KOPT-K1 (cell line): ENCODE results near the gene ALAS1.
"Not testable (repeated sequence)": the region's sequence is repeated elsewhere in the genome, so short reads cannot be mapped to it uniquely, and the experiment has no call there.

Experiments used
- H3K27ac ChIP-seq: fragments of 200-600 bp; sonication (generic); 2 replicates; pipeline ENCODE4 v1.5.1; 2016; ENCODE audit warnings: antibody characterized with exemption, mild to moderate bottlenecking, low read depth, low read length; ENCODE audit not compliant: poor library complexity, severe bottlenecking
- H3K36me3 ChIP-seq: fragments of 200-600 bp; sonication (generic); 2 replicates; pipeline ENCODE4 v1.5.1; 2017; ENCODE audit warnings: antibody characterized with exemption, mild to moderate bottlenecking, low read length, moderate library complexity; ENCODE audit not compliant: insufficient read depth
- H3K9me3 ChIP-seq: fragments of 200-600 bp; sonication (generic); 2 replicates; pipeline ENCODE4 v1.5.1; 2017; ENCODE audit warnings: antibody characterized with exemption, low read length, mild to moderate bottlenecking; ENCODE audit not compliant: insufficient read depth, poor library complexity, severe bottlenecking

Gene ALAS1

GRCh38 chr3:52197842-52198625, at the start of gene ALAS1:
Gene ALAS1 (plus strand): TSS chr3:52198160. CDS start chr3:52199242, 1,082 bp downstream.
- Histone ChIP-seq H3K27ac (peak within 1 kb of the TSS; percentile 79), H3K9me3 (no peaks in the 10 kb centered on the region), H3K36me3 (peaks cover 38% of the 10 kb centered on the region)

- Histone ChIP-seq H3K9me3 (no peaks in the 10 kb centered on the region), H3K27ac (no peak overlapping the region), H3K36me3 (peaks cover 67% of the 10 kb centered on the region)
These were observed 48.9 kb upstream of the ALAS1 start for GRCh38 chr3:52149021-52149420.

GRCh38 chr3:52149726-52150125, 48.2 kb upstream of the ALAS1 start:
- no peak overlapping the region for H3K27ac ChIP-seq
- H3K9me3 ChIP-seq, result no peaks in the 10 kb centered on the region
- H3K36me3 ChIP-seq, result peaks cover 61% of the 10 kb centered on the region

DNA sequence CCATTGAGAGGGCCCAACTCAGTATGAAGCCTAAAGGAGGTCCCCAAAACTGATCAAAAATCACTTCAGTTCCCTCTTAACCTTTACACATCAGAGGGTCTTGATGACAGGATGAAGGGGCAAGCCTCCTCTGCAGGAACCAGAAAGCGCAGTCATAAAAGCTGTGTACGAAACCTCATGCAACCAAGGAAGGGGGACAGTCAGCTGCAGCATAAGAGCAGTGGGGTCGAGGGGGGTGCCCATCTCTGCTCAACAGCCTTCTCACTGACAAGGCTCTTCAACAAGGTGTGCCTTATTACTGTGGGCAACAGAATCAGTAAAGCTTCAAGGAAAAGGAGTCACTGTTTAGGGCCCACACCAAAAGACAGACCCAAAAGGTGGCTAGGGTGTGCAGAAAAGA, 47.6 kb upstream of the ALAS1 start:
- H3K36me3 ChIP-seq, result peaks cover 55% of the 10 kb centered on the region
- no peak overlapping the region for H3K27ac ChIP-seq
- H3K9me3 ChIP-seq, result no peaks in the 10 kb centered on the region

- Histone ChIP-seq H3K36me3 (peaks cover 50% of the 10 kb centered on the region), H3K27ac (no peak overlapping the region), H3K9me3 (no peaks in the 10 kb centered on the region)
These were observed 47.1 kb upstream of the ALAS1 start for GRCh38 chr3:52150860-52151259.

DNA sequence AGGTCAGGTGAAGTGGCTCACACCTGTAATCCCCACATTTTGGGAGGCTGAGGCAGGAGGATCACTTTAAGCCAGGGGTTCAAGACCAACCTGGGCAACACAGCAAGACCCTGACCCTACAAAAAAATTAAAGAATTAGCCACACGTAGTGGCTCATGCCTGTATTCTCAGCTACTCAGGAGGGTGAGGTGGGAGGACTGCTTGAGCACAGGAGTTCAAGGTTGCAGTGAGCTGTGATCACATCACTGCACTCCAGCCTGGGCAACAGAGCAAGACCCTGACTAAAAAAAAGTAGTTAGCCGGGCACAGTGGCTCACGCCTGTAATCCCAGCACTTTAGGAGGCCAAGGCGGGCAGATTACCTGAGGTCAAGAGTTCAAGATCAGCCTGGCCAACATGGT, 46.0 kb upstream of the ALAS1 start:
- not testable (repeated sequence) for H3K9me3 ChIP-seq, H3K27ac ChIP-seq
- H3K36me3 ChIP-seq, result peaks cover 38% of the 10 kb centered on the region

DNA sequence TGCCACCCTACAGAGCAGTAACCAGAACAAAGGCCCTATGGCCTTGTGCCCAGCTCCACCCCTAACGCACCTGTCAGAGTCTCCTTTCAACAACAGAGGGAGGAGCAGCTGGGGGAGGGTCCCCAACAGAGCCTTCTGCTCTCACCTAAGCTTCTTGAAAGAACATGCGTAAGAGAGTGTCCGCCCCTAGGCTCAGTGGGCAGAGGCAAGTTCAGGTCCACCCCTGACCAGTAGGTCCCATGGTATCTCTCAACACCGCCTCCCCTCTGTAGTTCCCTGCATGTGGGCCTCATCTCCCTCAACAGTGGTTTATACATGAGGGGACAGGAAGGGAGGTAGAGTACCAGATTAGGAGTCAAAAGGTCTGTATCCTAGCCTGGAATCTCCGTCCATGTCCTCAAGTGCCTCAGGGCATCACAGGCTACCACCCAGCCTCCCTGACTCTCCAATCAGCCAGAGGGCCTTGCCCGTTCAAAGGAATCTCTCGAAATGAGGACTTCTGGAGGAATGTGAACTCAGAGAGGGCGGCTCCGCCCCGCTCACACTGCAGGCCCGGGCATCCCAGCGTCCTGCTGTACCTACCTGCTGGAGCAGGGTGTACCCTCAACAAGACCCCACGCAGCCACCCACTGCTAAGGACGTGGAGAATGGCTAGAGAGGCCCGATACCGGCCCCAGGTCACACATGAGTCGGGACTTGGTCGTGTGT, 44.4 kb upstream of the ALAS1 start:
- H3K27ac ChIP-seq, result peak overlapping the region; percentile 89
- peaks cover 25% of the 10 kb centered on the region for H3K36me3 ChIP-seq
- H3K9me3 ChIP-seq, result no peaks in the 10 kb centered on the region

- Histone ChIP-seq H3K36me3 (peaks cover 16% of the 10 kb centered on the region), H3K9me3 (no peaks in the 10 kb centered on the region), H3K27ac (peak within 1 kb of the TSS; percentile 89)
These were observed 43.5 kb upstream of the ALAS1 start, which contains the start of gene POC1A for GRCh38 chr3:52154135-52155094. Gene POC1A (minus strand): TSS chr3:52154423. CDS start chr3:52154372, 51 bp downstream.

DNA sequence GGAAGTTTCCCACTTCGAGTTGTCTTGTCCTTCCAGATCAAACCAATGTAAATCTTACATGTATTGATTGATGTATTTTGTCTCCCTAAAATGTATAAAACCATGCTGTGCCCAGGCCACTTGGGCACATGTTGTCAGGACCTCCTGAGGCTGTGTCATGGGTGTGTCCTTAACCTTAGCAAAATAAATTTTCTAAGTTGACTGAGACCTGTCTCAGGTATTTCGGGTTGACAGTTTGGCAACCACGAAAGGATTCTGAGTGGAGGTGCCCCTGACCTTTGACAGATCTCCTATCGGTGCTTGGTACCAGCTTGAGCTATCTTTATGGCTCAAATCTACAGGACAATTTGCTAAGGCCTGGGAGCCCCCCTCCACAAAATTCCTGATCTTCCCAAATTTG, 42.0 kb upstream of the ALAS1 start:
- H3K36me3 ChIP-seq, result 0 out of 2 replicates have a peak, but pooled peaks cover 1% of the 10 kb centered on the region
- H3K9me3 ChIP-seq, result no peaks in the 10 kb centered on the region
- no peak overlapping the region for H3K27ac ChIP-seq

DNA sequence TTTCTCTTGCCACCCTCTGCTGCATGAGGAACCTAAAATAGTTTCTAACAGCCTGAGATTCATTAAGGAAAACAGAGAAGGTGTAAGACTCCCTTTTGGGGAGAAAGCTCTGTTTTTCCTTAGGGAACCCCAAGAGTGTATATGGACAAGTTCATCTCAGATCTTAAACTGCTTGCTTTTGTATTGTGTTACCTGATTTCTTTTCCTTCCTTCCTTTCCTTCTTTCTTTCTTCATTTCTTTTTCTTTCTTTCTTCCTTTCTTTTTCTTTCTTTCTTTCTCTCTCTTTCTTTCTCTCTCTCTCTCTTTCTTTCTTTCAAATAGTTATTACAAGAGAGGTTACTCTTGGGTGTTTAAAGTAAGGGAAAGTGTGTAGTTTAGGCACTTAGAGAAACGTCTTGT, 38.5 kb upstream of the ALAS1 start:
- Histone ChIP-seq H3K9me3 (peaks cover 20% of the 10 kb centered on the region), H3K27ac (no peak overlapping the region), H3K36me3 (no peaks in the 10 kb centered on the region)

GRCh38 chr3:52162250-52162872, 35.6 kb upstream of the ALAS1 start:
- Histone ChIP-seq H3K9me3 (peaks cover 31% of the 10 kb centered on the region), H3K36me3 (no peaks in the 10 kb centered on the region), H3K27ac (no peak overlapping the region)

- Histone ChIP-seq H3K36me3 (no peaks in the 10 kb centered on the region), H3K27ac (no peak overlapping the region), H3K9me3 (peaks cover 31% of the 10 kb centered on the region)
These were observed 30.7 kb upstream of the ALAS1 start for GRCh38 chr3:52167240-52167639.

DNA sequence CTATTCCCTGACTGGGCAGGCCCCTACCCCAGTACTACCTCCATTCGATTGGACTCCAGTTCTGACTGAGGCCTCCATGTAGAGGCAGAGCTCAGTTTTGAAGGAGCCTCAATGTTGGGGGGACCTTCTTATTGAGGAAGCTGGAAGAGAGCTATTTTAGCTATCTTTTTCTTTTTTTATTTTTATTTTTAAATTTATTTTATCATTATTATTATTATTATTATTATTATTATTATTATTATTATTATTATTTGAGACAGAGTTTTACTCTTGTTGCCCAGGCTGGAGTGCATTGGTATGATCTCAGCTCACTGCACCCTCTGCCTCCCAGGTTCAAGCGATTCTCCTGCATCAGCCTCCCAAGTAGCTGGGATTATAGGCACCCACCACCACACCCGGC, 27.7 kb upstream of the ALAS1 start:
- not testable (repeated sequence) for H3K36me3 ChIP-seq, H3K9me3 ChIP-seq, H3K27ac ChIP-seq

DNA sequence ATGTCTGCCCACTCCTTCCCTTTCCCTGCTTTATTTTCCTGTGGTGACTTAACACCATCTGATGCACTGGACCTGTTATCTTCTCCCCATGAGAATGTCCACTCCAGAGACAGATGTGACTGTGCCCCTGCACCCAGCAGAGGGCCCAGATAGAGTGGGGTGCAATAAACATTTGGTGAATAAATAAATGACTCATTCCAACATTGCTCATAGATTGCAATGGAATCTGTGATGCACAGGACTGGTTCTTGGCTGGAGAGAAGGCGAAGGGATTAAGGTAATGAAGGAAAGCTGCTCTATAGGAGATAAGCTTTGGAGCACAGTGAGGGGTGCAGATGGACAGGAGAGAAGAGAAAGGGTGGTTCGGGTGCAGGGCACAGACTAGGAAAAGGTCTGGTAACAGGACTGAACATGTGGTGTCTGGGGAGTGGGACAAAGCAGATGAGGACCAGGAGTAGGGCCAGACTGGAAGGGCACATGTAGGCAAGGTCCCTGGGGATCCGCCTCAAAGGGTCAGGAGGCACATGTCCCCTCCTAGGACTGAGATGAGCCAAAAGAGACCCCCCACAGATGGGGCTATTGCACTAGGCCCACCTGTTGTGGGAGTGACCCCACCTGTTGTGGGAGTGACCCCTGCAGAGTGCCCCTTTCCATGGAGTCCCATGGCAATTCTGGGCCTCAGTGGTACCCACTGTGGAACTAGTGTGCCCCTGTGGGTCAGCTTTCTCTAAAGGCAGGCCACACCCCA, 26.3 kb upstream of the ALAS1 start:
- H3K36me3 ChIP-seq, result no peaks in the 10 kb centered on the region
- no peaks in the 10 kb centered on the region for H3K9me3 ChIP-seq
- H3K27ac ChIP-seq, result no peak overlapping the region
